ENCODE results near the gene FMC1. TPM values are rescaled to one million over a fixed set of nuclear protein-coding genes. Genes with fewer than 3 reads are reported as not detected.
"Not testable (repeated sequence)": the region's sequence is repeated elsewhere in the genome, so short reads cannot be mapped to it uniquely, and the experiment has no call there.

FMC1 gene
- total and polyA plus RNA-seq, 4 experiments from 2014 or later, result 6.7 to 66.8 (median 30.2) TPM

- CTCF ChIA-PET (ENCODE audit: partially characterized antibody), result interaction anchor here (0.7 kb wide), 1 partner anchor 66 kb away, joined by 3 read pairs; no protein-coding TSS in a partner anchor
- peak overlapping the region; percentile 96 to 100 (median 99) for H3K4me3 Mint-ChIP-seq
- DNase-seq, result peak in 1 of 5 donors; percentile 33
- H3K4me1 Mint-ChIP-seq, result peaks cover 12 to 56% (median 30%) of the 10 kb centered on the region in 4 donors
- H3K27me3 ChIP-seq (ENCODE audit: insufficient read depth, low read length); H3K9me3 ChIP-seq (ENCODE audit: control insufficient read depth in 1 of 2, low read length in 2 of 2); H3K9me3 Mint-ChIP-seq; H3K27me3 Mint-ChIP-seq; H3K36me3 ChIP-seq (ENCODE audit: insufficient read depth, low read length): not testable (repeated sequence)
- H3K36me3 Mint-ChIP-seq, result peaks cover 4 to 25% of the 10 kb centered on the region in 2 donors
- H3K27ac Mint-ChIP-seq, result peak overlapping the region; percentile 4 to 99 (median 99)
- H3K27ac ChIP-seq (ENCODE audit: low read depth, low read length), result peak overlapping the region; percentile 98
- intact Hi-C loops (cut with micrococcal nuclease), result loop anchor here (2.0 to 5.0 kb wide), 2 partner anchors 251 to 897 kb away; partner anchors contain the start of genes TRIM24 and ZC3HAV1
- peak overlapping the region; percentile 90 to 100 for H3K4me3 ChIP-seq (ENCODE audit: low read length in 2 of 2)
- peaks cover 31% of the 10 kb centered on the region for H3K4me1 ChIP-seq (ENCODE audit: insufficient read depth, low read length)
- POLR2A ChIA-PET (ENCODE audit: partially characterized antibody), result interaction anchor here (2.2 to 4.0 kb wide), 4 partner anchors 12 to 19 kb away, joined by 10 to 107 read pairs (median 22); partner anchors contain the start of gene FMC1
These were observed 16.8 kb downstream of the FMC1 start for GRCh38 chr7:139357729-139358506.

- DNase-seq, result peak in 4 of 5 donors; percentile 36 to 78 (median 38)
- ChIA-PET POLR2A (ENCODE audit: partially characterized antibody) (interaction anchor here (0.5 to 4.0 kb wide), 16 partner anchors 9 to 1017 kb away, joined by 3 to 107 read pairs (median 7); partner anchors contain the start of genes FMC1 and KDM7A), CTCF (ENCODE audit: partially characterized antibody) (interaction anchor here (2.5 kb wide), 1 partner anchor 19 kb away, joined by 8 read pairs; no protein-coding TSS in a partner anchor)
- Histone ChIP-seq H3K4me1 (ENCODE audit: insufficient read depth, low read length) (peaks cover 38% of the 10 kb centered on the region), H3K9me3 (ENCODE audit: control insufficient read depth in 1 of 2, low read length in 2 of 2) (no peaks in the 10 kb centered on the region), H3K36me3 (ENCODE audit: insufficient read depth, low read length) (no peaks in the 10 kb centered on the region), H3K4me3 (ENCODE audit: low read length in 2 of 2) (peak overlapping the region; percentile 90 to 100), H3K27ac (ENCODE audit: low read depth, low read length) (peak overlapping the region; percentile 98), H3K27me3 (ENCODE audit: insufficient read depth, low read length) (no peaks in the 10 kb centered on the region)
- Mint-ChIP-seq H3K27me3 (no peaks in the 10 kb centered on the region), H3K9me3 (no peaks in the 10 kb centered on the region), H3K27ac (peak overlapping the region; percentile 98 to 99 (median 99)), H3K36me3 (peaks cover 5 to 28% of the 10 kb centered on the region in 2 donors), H3K4me3 (peak overlapping the region; percentile 96 to 100 (median 99)), H3K4me1 (peaks cover 16 to 63% (median 34%) of the 10 kb centered on the region in 4 donors)
- intact Hi-C loops (cut with micrococcal nuclease), result loop anchor here (1.0 to 5.0 kb wide), 6 partner anchors 18 to 898 kb away; partner anchors contain the start of genes PARP12, TRIM24, UBN2 and ZC3HAV1
These were observed 17.6 kb downstream of the FMC1 start for GRCh38 chr7:139358541-139359365.

GRCh38 chr7:139359366-139360209 is 18.5 kb downstream of the FMC1 start, which contains the start of gene LUC7L2:
TSS of gene LUC7L2 (plus strand) at chr7:139359894. CDS start at chr7:139360262, 368 bp downstream.
- Histone ChIP-seq H3K36me3 (ENCODE audit: insufficient read depth, low read length) (no peaks in the 10 kb centered on the region), H3K4me3 (ENCODE audit: low read length in 2 of 2) (peak within 1 kb of the TSS; percentile 90 to 100), H3K27ac (ENCODE audit: low read depth, low read length) (peak within 1 kb of the TSS; percentile 98), H3K27me3 (ENCODE audit: insufficient read depth, low read length) (no peaks in the 10 kb centered on the region), H3K4me1 (ENCODE audit: insufficient read depth, low read length) (peaks cover 47% of the 10 kb centered on the region), H3K9me3 (ENCODE audit: control insufficient read depth in 1 of 2, low read length in 2 of 2) (no peaks in the 10 kb centered on the region)
- ChIA-PET POLR2A (ENCODE audit: partially characterized antibody) (interaction anchor here (0.9 to 4.0 kb wide), 19 partner anchors 10 to 1119 kb away, joined by 3 to 107 read pairs (median 6); partner anchors contain the start of genes FMC1 and KDM7A), CTCF (ENCODE audit: partially characterized antibody) (interaction anchor here (1.2 to 2.5 kb wide), 2 partner anchors 11 to 20 kb away, joined by 3 to 8 read pairs; no protein-coding TSS in a partner anchor)
- H3K36me3 Mint-ChIP-seq, result peaks cover 5 to 33% of the 10 kb centered on the region in 2 donors
- peak within 1 kb of the TSS; percentile 96 to 100 (median 99) for H3K4me3 Mint-ChIP-seq
- H3K4me1 Mint-ChIP-seq, result peaks cover 20 to 65% (median 38%) of the 10 kb centered on the region in 4 donors
- H3K27ac Mint-ChIP-seq, result peak within 1 kb of the TSS; percentile 98 to 99 (median 99)
- H3K9me3 Mint-ChIP-seq, result no peaks in the 10 kb centered on the region
- intact Hi-C loops (cut with micrococcal nuclease), result loop anchor here (1.0 to 5.0 kb wide), 7 partner anchors 19 to 899 kb away; partner anchors contain the start of genes KDM7A, PARP12, TRIM24 and UBN2
- no peaks in the 10 kb centered on the region for H3K27me3 Mint-ChIP-seq
- DNase-seq, result peak; percentile 99

GRCh38 chr7:139360210-139360947 is 19.2 kb downstream of the FMC1 start:
- peak overlapping the region; percentile 98 to 99 (median 99) for H3K27ac Mint-ChIP-seq
- peaks cover 54% of the 10 kb centered on the region for H3K4me1 ChIP-seq (ENCODE audit: insufficient read depth, low read length)
- H3K27me3 Mint-ChIP-seq, result no peaks in the 10 kb centered on the region
- H3K4me1 Mint-ChIP-seq, result peaks cover 26 to 73% (median 44%) of the 10 kb centered on the region in 4 donors
- peak overlapping the region; percentile 84 to 90 for H3K4me3 ChIP-seq (ENCODE audit: low read length in 2 of 2)
- CTCF ChIA-PET (ENCODE audit: partially characterized antibody), result interaction anchor here (1.2 to 2.5 kb wide), 2 partner anchors 10 to 21 kb away, joined by 3 to 8 read pairs; no protein-coding TSS in a partner anchor
- no peaks in the 10 kb centered on the region for H3K27me3 ChIP-seq (ENCODE audit: insufficient read depth, low read length)
- H3K27ac ChIP-seq (ENCODE audit: low read depth, low read length), result peak overlapping the region; percentile 98
- H3K9me3 ChIP-seq (ENCODE audit: control insufficient read depth in 1 of 2, low read length in 2 of 2), result no peaks in the 10 kb centered on the region
- DNase-seq, result peak; percentile 96 to 99 (median 97)
- POLR2A ChIA-PET (ENCODE audit: partially characterized antibody), result interaction anchor here (0.6 to 4.0 kb wide), 20 partner anchors 10 to 1118 kb away, joined by 3 to 107 read pairs (median 6); partner anchors contain the start of genes FMC1 and KDM7A
- intact Hi-C loops (cut with micrococcal nuclease), result loop anchor here (5.0 kb wide), 1 partner anchor 817 kb away; the partner anchor contains the start of gene KDM7A
- H3K36me3 ChIP-seq (ENCODE audit: insufficient read depth, low read length), result no peaks in the 10 kb centered on the region
- peaks cover 8 to 39% of the 10 kb centered on the region in 2 donors for H3K36me3 Mint-ChIP-seq
- no peaks in the 10 kb centered on the region for H3K9me3 Mint-ChIP-seq
- H3K4me3 Mint-ChIP-seq, result peak overlapping the region; percentile 96 to 100 (median 99)

- DNase-seq, result no peak
- H3K4me3 ChIP-seq (ENCODE audit: low read length in 2 of 2), result peak overlapping the region; percentile 84 to 90
- H3K4me1 ChIP-seq (ENCODE audit: insufficient read depth, low read length), result peaks cover 60% of the 10 kb centered on the region
- no peaks in the 10 kb centered on the region for H3K36me3 ChIP-seq (ENCODE audit: insufficient read depth, low read length)
- ChIA-PET CTCF (ENCODE audit: partially characterized antibody) (interaction anchor here (2.5 kb wide), 1 partner anchor 22 kb away, joined by 8 read pairs; no protein-coding TSS in a partner anchor), POLR2A (ENCODE audit: partially characterized antibody) (interaction anchor here (0.6 to 4.0 kb wide), 6 partner anchors 9 to 286 kb away, joined by 3 to 107 read pairs (median 10); partner anchors contain the start of gene FMC1)
- Mint-ChIP-seq H3K36me3 (peaks cover 12 to 43% of the 10 kb centered on the region in 2 donors), H3K9me3 (no peaks in the 10 kb centered on the region), H3K4me3 (peak overlapping the region; percentile 96 to 100 (median 99)), H3K27me3 (no peaks in the 10 kb centered on the region), H3K27ac (peak overlapping the region; percentile 98 to 99 (median 99)), H3K4me1 (peaks cover 30 to 78% (median 49%) of the 10 kb centered on the region in 4 donors)
- no peaks in the 10 kb centered on the region for H3K9me3 ChIP-seq (ENCODE audit: control insufficient read depth in 1 of 2, low read length in 2 of 2)
- peak overlapping the region; percentile 98 for H3K27ac ChIP-seq (ENCODE audit: low read depth, low read length)
- H3K27me3 ChIP-seq (ENCODE audit: insufficient read depth, low read length), result no peaks in the 10 kb centered on the region
- intact Hi-C loops (cut with micrococcal nuclease), result loop anchor here (5.0 kb wide), 1 partner anchor 816 kb away; the partner anchor contains the start of gene KDM7A
These were observed 19.8 kb downstream of the FMC1 start for GRCh38 chr7:139360948-139361307.
